Measurements from ENCODE around the gene CDH18.

The CDH18 gene

GRCh38 chr5:19866090-19866450, 121.9 kb downstream of the CDH18 start:
- no peaks in the 10 kb centered on the region for H3K79me2 ChIP-seq (ENCODE audit: insufficient read depth, low read length)
- TF ChIP-seq EZH2phosphoT487 (IDR thresholded peaks at IDR 0.05; ENCODE audit: borderline replicate concordance) (no peak), CTCF (conservative IDR thresholded peaks at IDR 0.05; ENCODE audit: low read length) (no peak)
- no peaks in the 10 kb centered on the region for H3F3A ChIP-seq (ENCODE audit: low read depth)

GRCh38 chr5:19865336-19866089, 122.5 kb downstream of the CDH18 start:
- Histone ChIP-seq H3K4me2 (ENCODE audit: low read depth, low read length, poor library complexity, severe bottlenecking) (no peak overlapping the region), H3K4me1 (ENCODE audit: insufficient read depth, low read length, poor library complexity, severe bottlenecking) (no peaks in the 10 kb centered on the region), H3K27me3 (ENCODE audit: insufficient read depth, low read length, poor library complexity, severe bottlenecking) (no peaks in the 10 kb centered on the region), H2AFZ (ENCODE audit: low read length) (no peak overlapping the region), H4K20me1 (ENCODE audit: insufficient read depth, low read length, poor library complexity, severe bottlenecking) (no peaks in the 10 kb centered on the region), H3K36me3 (ENCODE audit: insufficient read depth, low read length) (no peaks in the 10 kb centered on the region), H3K9me2 (replicated peaks; ENCODE audit: low read depth, low read length) (no peaks in the 10 kb centered on the region), H3K79me2 (ENCODE audit: insufficient read depth, low read length) (no peaks in the 10 kb centered on the region), H3F3A (ENCODE audit: low read depth) (no peaks in the 10 kb centered on the region), H3K4me3 (ENCODE audit: low read length, poor library complexity, severe bottlenecking) (no peak overlapping the region), H3K9ac (ENCODE audit: low read depth, low read length, poor library complexity, severe bottlenecking) (no peak overlapping the region), H3K9me3 (ENCODE audit: insufficient read depth, low read depth, low read length) (no peaks in the 10 kb centered on the region)
- no peak for TF ChIP-seq CTCF (conservative IDR thresholded peaks at IDR 0.05; ENCODE audit: low read length)

More at GRCh38 chr5:19866090-19866450, 121.9 kb downstream of the CDH18 start:
- Histone ChIP-seq H4K20me1 (ENCODE audit: insufficient read depth, low read length, poor library complexity, severe bottlenecking) (no peaks in the 10 kb centered on the region), H3K4me2 (ENCODE audit: low read depth, low read length, poor library complexity, severe bottlenecking) (no peak overlapping the region), H3K27me3 (ENCODE audit: insufficient read depth, low read length, poor library complexity, severe bottlenecking) (no peaks in the 10 kb centered on the region), H3K36me3 (ENCODE audit: insufficient read depth, low read length) (no peaks in the 10 kb centered on the region), H2AFZ (ENCODE audit: low read length) (no peak overlapping the region), H3K9me3 (ENCODE audit: insufficient read depth, low read depth, low read length) (no peaks in the 10 kb centered on the region), H3K4me3 (ENCODE audit: low read length, poor library complexity, severe bottlenecking) (no peak overlapping the region), H3K4me1 (ENCODE audit: insufficient read depth, low read length, poor library complexity, severe bottlenecking) (no peaks in the 10 kb centered on the region), H3K9me2 (replicated peaks; ENCODE audit: low read depth, low read length) (no peaks in the 10 kb centered on the region), H3K9ac (ENCODE audit: low read depth, low read length, poor library complexity, severe bottlenecking) (no peak overlapping the region)

GRCh38 chr5:19862711-19863110, 125.3 kb downstream of the CDH18 start:
- no peaks in the 10 kb centered on the region for H3K27me3 ChIP-seq (ENCODE audit: insufficient read depth, low read length, poor library complexity, severe bottlenecking)
- no peak for TF ChIP-seq CTCF (conservative IDR thresholded peaks at IDR 0.05; ENCODE audit: low read length)

More at GRCh38 chr5:19862711-19863110, 125.3 kb downstream of the CDH18 start:
- Histone ChIP-seq H3K4me2 (ENCODE audit: low read depth, low read length, poor library complexity, severe bottlenecking) (no peak overlapping the region), H4K20me1 (ENCODE audit: insufficient read depth, low read length, poor library complexity, severe bottlenecking) (no peaks in the 10 kb centered on the region), H3K36me3 (ENCODE audit: insufficient read depth, low read length) (no peaks in the 10 kb centered on the region), H3K9me3 (ENCODE audit: insufficient read depth, low read depth, low read length) (no peaks in the 10 kb centered on the region), H2AFZ (ENCODE audit: low read length) (no peak overlapping the region), H3K4me1 (ENCODE audit: insufficient read depth, low read length, poor library complexity, severe bottlenecking) (no peaks in the 10 kb centered on the region), H3K4me3 (ENCODE audit: low read length, poor library complexity, severe bottlenecking) (no peak overlapping the region), H3K9me2 (replicated peaks; ENCODE audit: low read depth, low read length) (no peaks in the 10 kb centered on the region), H3K9ac (ENCODE audit: low read depth, low read length, poor library complexity, severe bottlenecking) (no peak overlapping the region), H3F3A (ENCODE audit: low read depth) (no peaks in the 10 kb centered on the region), H3K79me2 (ENCODE audit: insufficient read depth, low read length) (no peaks in the 10 kb centered on the region)
